ENCODE data around the gene SIRPA. TPM values are rescaled to one million over a fixed set of nuclear protein-coding genes. Genes with fewer than 3 reads are reported as not detected.
A peak's percentile ranks its signal among the peaks of the same experiment; 100 is the strongest.

The SIRPA gene
- total and polyA plus RNA-seq, 2 of the 4 experiments (the other 2 are of a cell fraction): 9.9 to 40.2 TPM

DNA sequence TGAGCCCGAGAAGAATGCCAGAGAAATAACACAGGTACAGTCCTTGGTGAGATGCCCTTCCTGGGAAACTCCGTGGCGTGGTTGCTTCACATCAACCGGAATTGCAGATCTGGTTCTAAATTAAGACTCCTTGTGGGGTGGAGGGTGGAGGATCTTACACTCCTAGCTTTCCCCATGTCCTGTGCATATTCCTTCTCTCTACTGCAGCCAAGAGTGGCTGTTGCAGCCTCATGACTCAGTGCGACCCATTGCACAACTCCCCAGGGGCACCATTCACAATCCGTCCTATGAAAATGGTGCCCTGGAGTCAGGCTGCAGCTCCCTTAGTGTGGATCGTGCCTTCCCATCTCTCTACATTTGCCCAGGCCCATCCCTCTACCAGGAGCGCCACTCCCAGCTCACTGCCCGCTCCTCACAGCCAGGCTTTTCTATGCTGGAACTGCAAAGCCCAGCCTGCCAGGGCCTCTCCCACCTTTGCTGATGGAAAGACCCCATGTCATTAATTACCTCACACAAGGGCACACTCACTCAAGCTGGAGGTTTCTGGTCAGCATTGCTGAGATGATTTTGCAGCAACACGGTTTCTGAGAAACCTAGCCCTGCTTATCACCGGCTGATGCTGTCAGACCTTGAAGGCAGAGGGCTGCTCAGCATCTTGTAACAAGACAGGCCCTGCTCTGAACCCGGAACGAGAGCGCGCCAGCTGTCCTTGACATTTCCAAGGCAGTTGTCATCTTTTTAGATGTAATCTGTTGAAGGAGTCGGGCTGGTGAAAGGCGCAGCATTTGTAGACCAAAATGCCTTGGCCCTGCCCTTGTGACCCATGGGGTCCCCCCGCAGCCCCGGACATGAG, 39.7 kb downstream of the SIRPA start:
- DNase-seq: peak; percentile 78
- H4K8ac ChIP-seq (ENCODE audit: low read depth in 2 of 2, low read length in 2 of 2): no peak overlapping the region
- dilution Hi-C loops (cut with HindIII; ENCODE audit: low sequenced_read_pairs, unreplicated experiment) (no loop called here), intact Hi-C loops (cut with micrococcal nuclease) (loop anchor here (2.0 kb wide), 1 partner anchor 34 kb away; no protein-coding TSS in a partner anchor), in situ Hi-C loops (cut with MboI; ENCODE audit: low sequenced_read_pairs) (no loop called here)
- no peak overlapping the region for H3K23ac ChIP-seq (ENCODE audit: low read depth, low read length)
- H3K9ac ChIP-seq (ENCODE audit: low read depth, low read length): no peak overlapping the region
- WGBS, 2 experiments (ENCODE audit: extremely low coverage in 2 of 2, insufficient read length in 1 of 2): 74% methylated on average over 13 of the region's 19 CpGs; no CpG with 5 or more reads in 1 of the 2 experiments
- H2BK20ac ChIP-seq (ENCODE audit: low read depth, low read length): no peak overlapping the region
- H3K9me1 ChIP-seq (ENCODE audit: insufficient read depth, low read length): peaks cover 7% of the 10 kb centered on the region
- no peak overlapping the region for H3K14ac ChIP-seq (replicated peaks; ENCODE audit: low read depth, low read length)
- H2AK9ac ChIP-seq (replicated peaks; ENCODE audit: low read depth, low read length, poor library complexity): no peak overlapping the region
- POLR2A ChIA-PET (ENCODE audit: unreplicated experiment): no interaction called here
- H3K27ac ChIP-seq (ENCODE audit: insufficient read depth, low read length): no peak overlapping the region; the same call in 1 of the 2 replicates
- H3K27me3 ChIP-seq (ENCODE audit: control insufficient read depth, insufficient read depth, low read length): no peaks in the 10 kb centered on the region
- H2BK120ac ChIP-seq (ENCODE audit: low read depth, low read length): no peak overlapping the region
- no peak overlapping the region for H3K4me2 ChIP-seq (ENCODE audit: low read depth, low read length)
- H2BK5ac ChIP-seq (ENCODE audit: low read depth, low read length, poor library complexity, severe bottlenecking): peak overlapping the region; percentile 11
- no peaks in the 10 kb centered on the region for H3K9me3 ChIP-seq (ENCODE audit: control insufficient read depth, insufficient read depth, low read length)
- no peak overlapping the region for H3K4ac ChIP-seq (ENCODE audit: low read depth, low read length)
- no peak overlapping the region for H3K4me3 ChIP-seq (ENCODE audit: insufficient read depth, low read depth, low read length)
- no peak overlapping the region for H4K5ac ChIP-seq (ENCODE audit: low read depth, low read length)
- peak; percentile 98 for TF ChIP-seq CEBPB (IDR thresholded peaks at IDR 0.05; ENCODE audit: low read depth, low read length)
- TF ChIP-seq FOS (IDR thresholded peaks at IDR 0.05; ENCODE audit: low read depth, low read length): peak; percentile 51; the same call in 1 of the 2 replicates
- no peak for TF ChIP-seq SMC3 (IDR thresholded peaks at IDR 0.05; ENCODE audit: low read depth, low read length)
- H3K79me1 ChIP-seq (ENCODE audit: low read depth in 1 of 2, low read length in 2 of 2): no peaks in the 10 kb centered on the region
- no peak overlapping the region for H4K91ac ChIP-seq (ENCODE audit: insufficient read depth, low read depth, low read length)
- no peak overlapping the region for H3K56ac ChIP-seq (ENCODE audit: extremely low read depth, insufficient read depth, low read length)
- CTCF ChIA-PET: interaction anchor here (0.5 to 1.5 kb wide), 3 partner anchors 31 to 620 kb away, joined by 3 to 5 read pairs (median 3); no protein-coding TSS in a partner anchor
- no peak overlapping the region for H2AK5ac ChIP-seq (ENCODE audit: low read depth, low read length)
- peaks cover 14% of the 10 kb centered on the region for H3K4me1 ChIP-seq (ENCODE audit: control insufficient read depth, insufficient read depth, low read length)
- no peak overlapping the region; the same call in 2 of the 3 replicates for H2BK15ac ChIP-seq (ENCODE audit: low read depth, low read length)
- BruUV-seq (replicated peaks): no TSS peak
- no peak overlapping the region for H3K18ac ChIP-seq (ENCODE audit: low read depth, low read length)
- peaks cover 23% of the 10 kb centered on the region for H3K36me3 ChIP-seq (ENCODE audit: control insufficient read depth, insufficient read depth, low read length)
- H2AFZ ChIP-seq (replicated peaks; ENCODE audit: low read length, poor library complexity): no peak overlapping the region
- peak; percentile 86 for ATAC-seq (ENCODE audit: low read depth)
- H4K20me1 ChIP-seq (ENCODE audit: insufficient read depth, low read length): peaks cover 3% of the 10 kb centered on the region; the same call in 1 of the 2 replicates
